Measurements from ENCODE around the gene HTR1A.

Gene HTR1A

DNA sequence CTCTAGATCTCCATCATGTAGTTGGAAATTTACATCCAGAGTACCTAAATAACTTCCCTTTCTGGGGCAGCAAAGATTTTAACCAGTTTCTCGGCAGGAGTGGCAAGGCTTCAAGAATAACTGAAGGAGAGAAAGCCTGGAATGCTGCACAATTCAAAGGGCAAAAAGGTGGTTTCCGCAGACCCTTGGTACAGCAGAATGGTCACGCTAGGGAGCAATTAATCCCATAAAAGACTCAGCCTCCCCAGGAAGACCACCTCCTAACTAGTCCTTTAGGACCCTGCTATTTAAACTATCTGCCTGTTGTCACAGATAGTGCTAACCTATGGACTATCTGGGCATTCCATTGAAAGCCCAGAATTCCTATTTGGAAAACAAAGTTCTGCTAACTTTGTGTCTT is 3.6 kb downstream of the HTR1A start:
- H3K4me1 ChIP-seq (ENCODE audit: control insufficient read depth in 1 of 2, insufficient read depth in 1 of 2, low read depth in 1 of 2, low read length in 1 of 2), result no peaks in the 10 kb centered on the region
- H3K36me3 ChIP-seq, result no peaks in the 10 kb centered on the region
- no peaks in the 10 kb centered on the region for H3K9me3 ChIP-seq
- no peak overlapping the region for H3K27ac ChIP-seq
- H3K27me3 ChIP-seq, result peaks cover 59% of the 10 kb centered on the region
- H3K4me3 ChIP-seq (ENCODE audit: low read depth in 1 of 2, low read length in 1 of 2), result no peak overlapping the region
- TF ChIP-seq, protein P1, sequence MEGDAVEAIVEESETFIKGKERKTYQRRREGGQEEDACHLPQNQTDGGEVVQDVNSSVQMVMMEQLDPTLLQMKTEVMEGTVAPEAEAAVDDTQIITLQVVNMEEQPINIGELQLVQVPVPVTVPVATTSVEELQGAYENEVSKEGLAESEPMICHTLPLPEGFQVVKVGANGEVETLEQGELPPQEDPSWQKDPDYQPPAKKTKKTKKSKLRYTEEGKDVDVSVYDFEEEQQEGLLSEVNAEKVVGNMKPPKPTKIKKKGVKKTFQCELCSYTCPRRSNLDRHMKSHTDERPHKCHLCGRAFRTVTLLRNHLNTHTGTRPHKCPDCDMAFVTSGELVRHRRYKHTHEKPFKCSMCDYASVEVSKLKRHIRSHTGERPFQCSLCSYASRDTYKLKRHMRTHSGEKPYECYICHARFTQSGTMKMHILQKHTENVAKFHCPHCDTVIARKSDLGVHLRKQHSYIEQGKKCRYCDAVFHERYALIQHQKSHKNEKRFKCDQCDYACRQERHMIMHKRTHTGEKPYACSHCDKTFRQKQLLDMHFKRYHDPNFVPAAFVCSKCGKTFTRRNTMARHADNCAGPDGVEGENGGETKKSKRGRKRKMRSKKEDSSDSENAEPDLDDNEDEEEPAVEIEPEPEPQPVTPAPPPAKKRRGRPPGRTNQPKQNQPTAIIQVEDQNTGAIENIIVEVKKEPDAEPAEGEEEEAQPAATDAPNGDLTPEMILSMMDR (IDR thresholded peaks at IDR 0.05), result no peak

DNA sequence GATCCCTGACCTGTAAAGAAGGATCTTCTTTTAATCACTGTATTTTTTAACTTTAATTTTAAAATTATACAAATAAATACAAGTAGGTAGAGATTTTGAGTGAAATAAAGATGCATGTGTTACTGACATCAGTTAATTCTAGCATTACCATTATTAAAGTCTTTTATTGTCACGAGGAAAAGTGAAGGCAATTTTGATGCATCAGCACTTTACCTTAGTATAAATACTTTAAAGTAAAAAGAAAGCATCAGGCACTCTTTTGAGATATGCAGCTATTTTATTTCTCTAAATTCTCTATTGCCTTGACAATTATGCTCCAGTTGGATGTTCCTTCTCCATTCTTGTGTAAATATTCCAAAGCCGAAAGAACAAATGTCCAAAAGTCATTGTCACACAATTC is 4.6 kb downstream of the HTR1A start:
- Histone ChIP-seq H3K4me3 (ENCODE audit: low read depth in 1 of 2, low read length in 1 of 2) (no peak overlapping the region), H3K9me3 (no peaks in the 10 kb centered on the region), H3K27ac (no peak overlapping the region), H3K4me1 (ENCODE audit: control insufficient read depth in 1 of 2, insufficient read depth in 1 of 2, low read depth in 1 of 2, low read length in 1 of 2) (no peaks in the 10 kb centered on the region), H3K36me3 (no peaks in the 10 kb centered on the region), H3K27me3 (peaks cover 53% of the 10 kb centered on the region)
- TF ChIP-seq, protein P1 (IDR thresholded peaks at IDR 0.05), result no peak

DNA sequence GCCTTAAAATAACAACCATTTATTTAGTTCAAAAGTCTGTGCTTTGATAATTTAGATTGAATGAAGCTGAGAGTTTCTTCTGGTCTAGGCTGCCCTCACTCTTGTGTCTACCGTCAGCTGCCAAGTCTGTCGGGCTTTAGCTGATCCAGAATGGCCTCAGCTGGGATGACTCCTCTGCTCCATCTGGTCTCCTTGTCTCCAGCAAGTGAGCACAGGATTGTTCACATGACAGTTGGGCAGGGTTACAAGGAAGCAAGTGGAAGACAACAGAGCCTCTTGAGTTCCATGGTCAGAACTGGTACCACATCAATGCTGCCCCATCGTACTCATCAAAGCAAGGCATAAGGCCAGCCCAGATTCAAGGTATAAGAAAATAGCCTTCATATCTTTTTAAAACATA is 9.0 kb downstream of the HTR1A start:
- peaks cover 9% of the 10 kb centered on the region for H3K27me3 ChIP-seq
- no peak overlapping the region for H3K27ac ChIP-seq
- TF ChIP-seq, protein P1 (IDR thresholded peaks at IDR 0.05), result no peak
- H3K4me1 ChIP-seq (ENCODE audit: control insufficient read depth in 1 of 2, insufficient read depth in 1 of 2, low read depth in 1 of 2, low read length in 1 of 2), result no peaks in the 10 kb centered on the region
- H3K36me3 ChIP-seq, result no peaks in the 10 kb centered on the region
- no peak overlapping the region for H3K4me3 ChIP-seq (ENCODE audit: low read depth in 1 of 2, low read length in 1 of 2)
- H3K9me3 ChIP-seq, result no peaks in the 10 kb centered on the region

DNA sequence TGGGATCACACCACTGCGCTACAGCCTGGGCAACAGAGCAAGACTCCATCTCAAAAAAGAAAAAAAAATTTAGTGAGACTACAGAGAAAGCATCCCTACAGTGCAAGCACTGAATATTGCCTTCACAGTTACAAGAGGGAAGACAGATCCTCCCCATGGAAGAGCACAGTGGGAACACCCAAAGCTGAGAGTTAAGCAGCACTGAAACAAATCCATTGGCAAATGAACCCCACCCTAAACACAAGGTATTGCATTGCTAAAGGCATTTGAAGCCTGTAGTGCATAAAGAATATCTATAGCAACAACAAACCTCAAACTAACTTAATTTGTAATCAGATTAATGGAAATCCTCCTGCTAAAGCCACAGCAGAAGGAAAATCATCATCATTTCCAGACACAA is 27.1 kb downstream of the HTR1A start:
- H3K27ac ChIP-seq, result no peak overlapping the region
- H3K36me3 ChIP-seq, result no peaks in the 10 kb centered on the region
- no peaks in the 10 kb centered on the region for H3K9me3 ChIP-seq
- no peaks in the 10 kb centered on the region for H3K4me1 ChIP-seq (ENCODE audit: control insufficient read depth in 1 of 2, insufficient read depth in 1 of 2, low read depth in 1 of 2, low read length in 1 of 2)
- TF ChIP-seq, protein P1 (IDR thresholded peaks at IDR 0.05), result no peak
- no peak overlapping the region for H3K4me3 ChIP-seq (ENCODE audit: low read depth in 1 of 2, low read length in 1 of 2)
- no peaks in the 10 kb centered on the region for H3K27me3 ChIP-seq

DNA sequence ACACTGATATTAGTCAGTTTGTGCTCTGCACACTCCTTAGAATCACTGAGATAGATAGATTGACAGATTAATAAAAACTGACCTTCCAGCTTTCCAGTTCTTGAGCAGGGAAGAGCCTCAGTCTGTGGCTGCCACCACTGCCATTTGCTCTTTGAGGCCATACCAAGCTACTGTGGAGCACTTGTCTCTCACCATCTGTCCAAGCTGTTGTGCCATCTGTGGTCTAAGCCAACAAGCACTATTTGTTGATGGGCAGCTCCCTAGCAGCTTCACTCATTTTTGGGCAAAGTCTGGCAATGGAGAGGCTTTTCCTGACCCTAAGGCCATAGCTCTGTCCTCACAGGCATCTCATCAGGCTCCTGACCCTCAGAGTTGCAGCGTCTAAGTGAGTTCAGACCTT is 30.4 kb downstream of the HTR1A start:
- TF ChIP-seq, protein P1 (IDR thresholded peaks at IDR 0.05), result no peak
- Histone ChIP-seq H3K36me3 (no peaks in the 10 kb centered on the region), H3K4me3 (ENCODE audit: low read depth in 1 of 2, low read length in 1 of 2) (no peak overlapping the region), H3K27me3 (no peaks in the 10 kb centered on the region), H3K27ac (no peak overlapping the region), H3K4me1 (ENCODE audit: control insufficient read depth in 1 of 2, insufficient read depth in 1 of 2, low read depth in 1 of 2, low read length in 1 of 2) (no peaks in the 10 kb centered on the region), H3K9me3 (no peaks in the 10 kb centered on the region)

DNA sequence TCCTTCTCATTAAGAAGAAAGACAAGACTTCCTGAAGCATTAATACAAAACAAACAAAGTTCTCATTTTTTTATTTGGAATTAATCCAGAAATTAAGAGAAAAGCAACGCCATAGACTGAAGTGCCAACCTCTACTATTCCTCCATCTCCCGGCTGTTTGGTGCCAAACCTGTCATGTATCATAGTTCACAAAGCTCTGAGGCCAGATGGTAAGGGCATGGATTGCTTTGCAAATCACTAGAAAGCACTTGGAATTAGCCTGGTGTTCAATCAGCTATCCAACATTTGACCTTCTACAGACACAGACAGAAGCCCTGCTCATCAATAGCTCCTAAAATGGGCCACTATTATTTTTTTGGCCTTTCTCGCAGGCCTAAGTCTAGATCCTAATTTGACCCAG is 33.8 kb downstream of the HTR1A start:
- Histone ChIP-seq H3K4me1 (ENCODE audit: control insufficient read depth in 1 of 2, insufficient read depth in 1 of 2, low read depth in 1 of 2, low read length in 1 of 2) (no peaks in the 10 kb centered on the region), H3K9me3 (no peaks in the 10 kb centered on the region), H3K27me3 (no peaks in the 10 kb centered on the region), H3K27ac (no peak overlapping the region), H3K4me3 (ENCODE audit: low read depth in 1 of 2, low read length in 1 of 2) (no peak overlapping the region), H3K36me3 (no peaks in the 10 kb centered on the region)
- TF ChIP-seq, protein P1 (IDR thresholded peaks at IDR 0.05), result no peak
